ENCODE data around the gene SOX2.

Gene SOX2

DNA sequence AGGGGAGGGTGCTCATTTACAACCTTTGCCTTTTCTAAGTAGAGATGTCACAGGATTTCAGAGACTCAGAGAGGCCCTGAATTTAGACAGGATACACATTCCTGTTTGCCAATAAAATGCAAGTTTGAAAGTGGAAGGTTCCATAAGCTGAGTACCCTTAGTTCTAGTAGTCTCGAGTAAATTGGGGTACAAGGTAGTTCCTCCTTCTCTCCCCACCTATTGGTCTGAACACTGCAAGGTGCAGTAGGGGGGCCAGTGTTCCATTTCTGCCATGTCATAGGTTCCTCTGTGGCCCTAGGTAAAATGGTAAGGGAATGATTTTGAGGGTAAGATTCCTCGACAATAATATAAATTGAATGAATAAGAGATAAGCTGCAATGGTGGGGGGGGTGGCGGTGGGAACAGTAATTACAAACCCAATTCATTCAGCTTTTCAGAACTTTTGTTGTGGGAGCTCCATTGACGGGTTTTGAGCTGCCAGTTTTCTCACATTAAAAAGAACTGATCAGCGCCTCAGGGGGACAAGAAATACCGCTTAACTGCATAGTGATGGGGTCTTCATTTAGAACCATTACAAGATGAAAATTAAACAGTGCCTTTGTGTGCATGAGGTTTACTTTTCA is 5.9 kb downstream of the SOX2 start:
- no peak overlapping the region for H3K9ac ChIP-seq (ENCODE audit: low read length in 2 of 2)
- H3K9me3 ChIP-seq (ENCODE audit: control insufficient read depth in 2 of 2, low read length in 2 of 2) = no peaks in the 10 kb centered on the region
- no peak overlapping the region for H3K27ac ChIP-seq (ENCODE audit: low read length)
- H3K27me3 ChIP-seq (ENCODE audit: control insufficient read depth in 1 of 2, insufficient read depth in 2 of 2, low read length in 2 of 2) = peaks cover 70 to 91% of the 10 kb centered on the region in 2 donors
- no peaks in the 10 kb centered on the region for H3K36me3 ChIP-seq (ENCODE audit: control insufficient read depth in 2 of 2, insufficient read depth in 2 of 2, low read length in 2 of 2)
- no peaks in the 10 kb centered on the region for H3K4me1 ChIP-seq (ENCODE audit: control insufficient read depth, insufficient read depth, low read length)
- no peak overlapping the region for H3K4me3 ChIP-seq (ENCODE audit: low read length in 2 of 2)

- no peaks in the 10 kb centered on the region for H3K9me3 ChIP-seq (ENCODE audit: control insufficient read depth in 2 of 2, low read length in 2 of 2)
- H3K9ac ChIP-seq (ENCODE audit: low read length in 2 of 2) = no peak overlapping the region
- no peak overlapping the region for H3K4me3 ChIP-seq (ENCODE audit: low read length in 2 of 2)
- no peak overlapping the region for H3K27ac ChIP-seq (ENCODE audit: low read length)
- peaks cover 70 to 91% of the 10 kb centered on the region in 2 donors for H3K27me3 ChIP-seq (ENCODE audit: control insufficient read depth in 1 of 2, insufficient read depth in 2 of 2, low read length in 2 of 2)
- H3K36me3 ChIP-seq (ENCODE audit: control insufficient read depth in 2 of 2, insufficient read depth in 2 of 2, low read length in 2 of 2) = no peaks in the 10 kb centered on the region
- H3K4me1 ChIP-seq (ENCODE audit: control insufficient read depth, insufficient read depth, low read length) = no peaks in the 10 kb centered on the region
Measured at GRCh38 chr3:181718369-181718768, 6.6 kb downstream of the SOX2 start.

DNA sequence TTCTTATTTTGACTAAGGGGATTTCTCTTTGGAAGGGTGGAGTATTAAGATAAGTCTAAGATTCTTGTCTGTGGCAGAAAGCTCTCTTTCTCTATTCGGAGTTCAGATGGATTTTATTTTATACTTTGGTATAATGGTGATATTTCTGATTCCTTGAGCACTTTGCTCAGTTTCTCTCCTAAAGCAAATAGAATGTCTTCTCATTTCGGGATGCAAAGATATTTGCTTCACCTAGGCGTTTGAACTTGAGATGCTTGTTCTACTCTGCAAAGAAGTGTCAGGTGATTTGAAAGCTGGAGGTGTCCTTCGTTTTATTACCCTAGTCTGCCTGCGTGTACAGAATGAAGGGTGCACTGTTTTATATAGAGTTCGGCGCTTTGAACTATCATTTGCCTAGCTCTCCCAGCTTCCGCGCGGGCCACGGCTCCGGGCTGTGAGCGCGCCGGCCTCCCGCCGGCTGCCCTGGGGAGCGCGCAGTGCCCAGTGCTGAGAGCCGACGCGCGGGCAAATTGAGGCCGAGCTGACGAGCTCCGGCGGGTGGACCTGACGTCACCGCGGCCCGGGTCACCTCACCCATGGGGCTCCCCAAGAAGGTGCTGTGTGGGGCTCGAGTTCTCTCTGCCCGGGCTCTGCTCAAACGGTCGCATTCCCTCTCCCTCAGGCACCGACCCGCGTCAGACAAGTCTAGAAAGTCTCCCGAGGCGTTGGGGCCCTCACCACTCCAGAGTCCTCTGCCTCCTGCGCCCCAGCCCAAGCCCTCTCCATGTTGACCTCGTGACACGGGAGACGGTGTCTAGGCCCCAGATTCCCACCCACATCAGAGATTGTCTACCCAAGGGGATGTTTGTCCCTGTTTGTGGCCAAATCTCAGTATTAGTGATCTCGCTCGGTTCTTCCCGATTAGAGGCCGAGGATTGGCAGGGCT is 7.5 kb downstream of the SOX2 start:
- Histone ChIP-seq H3K27ac (ENCODE audit: low read length) (no peak overlapping the region), H3K9me3 (ENCODE audit: control insufficient read depth in 2 of 2, low read length in 2 of 2) (no peaks in the 10 kb centered on the region), H3K27me3 (ENCODE audit: control insufficient read depth in 1 of 2, insufficient read depth in 2 of 2, low read length in 2 of 2) (peaks cover 79 to 93% of the 10 kb centered on the region in 2 donors), H3K4me1 (ENCODE audit: control insufficient read depth, insufficient read depth, low read length) (no peaks in the 10 kb centered on the region), H3K4me3 (ENCODE audit: low read length in 2 of 2) (no peak overlapping the region), H3K9ac (ENCODE audit: low read length in 2 of 2) (no peak overlapping the region), H3K36me3 (ENCODE audit: control insufficient read depth in 2 of 2, insufficient read depth in 2 of 2, low read length in 2 of 2) (no peaks in the 10 kb centered on the region)

DNA sequence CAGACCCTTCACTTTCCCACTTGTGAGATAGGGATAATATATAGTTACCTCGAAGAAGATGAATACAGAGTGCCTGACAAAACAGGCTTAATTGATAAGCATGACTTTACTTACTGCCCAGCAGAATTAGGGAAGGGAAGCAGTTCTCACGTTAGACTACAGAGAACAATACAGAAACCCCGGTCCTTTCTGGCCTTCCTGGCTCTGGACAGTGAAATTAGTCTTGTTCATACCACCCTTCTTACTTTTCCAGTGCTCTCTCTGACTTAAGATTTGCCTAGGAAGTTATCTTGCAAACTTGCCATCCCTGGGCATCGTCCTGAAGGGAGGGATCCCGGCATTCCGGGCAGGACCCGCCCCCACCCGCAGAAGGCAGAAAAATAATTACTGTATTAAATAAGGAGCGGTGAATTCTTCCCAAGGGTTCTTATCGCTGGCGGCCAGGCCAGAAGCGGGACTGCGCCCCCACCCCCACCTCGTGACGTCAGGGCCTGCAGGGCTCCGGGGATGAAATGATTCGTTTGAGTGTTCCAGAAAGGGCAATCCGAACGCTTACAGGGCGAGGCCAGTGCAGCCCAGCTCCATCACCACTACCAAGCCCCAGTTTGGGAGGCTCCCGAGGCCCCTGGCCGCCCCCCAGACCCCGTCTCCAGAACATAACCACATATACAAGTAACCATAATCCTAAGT is 8.4 kb downstream of the SOX2 start:
- Histone ChIP-seq H3K9me3 (ENCODE audit: control insufficient read depth in 2 of 2, low read length in 2 of 2) (no peaks in the 10 kb centered on the region), H3K27ac (ENCODE audit: low read length) (no peak overlapping the region), H3K27me3 (ENCODE audit: control insufficient read depth in 1 of 2, insufficient read depth in 2 of 2, low read length in 2 of 2) (peaks cover 85 to 93% of the 10 kb centered on the region in 2 donors), H3K36me3 (ENCODE audit: control insufficient read depth in 2 of 2, insufficient read depth in 2 of 2, low read length in 2 of 2) (no peaks in the 10 kb centered on the region), H3K4me1 (ENCODE audit: control insufficient read depth, insufficient read depth, low read length) (no peaks in the 10 kb centered on the region), H3K9ac (ENCODE audit: low read length in 2 of 2) (no peak overlapping the region), H3K4me3 (ENCODE audit: low read length in 2 of 2) (no peak overlapping the region)

DNA sequence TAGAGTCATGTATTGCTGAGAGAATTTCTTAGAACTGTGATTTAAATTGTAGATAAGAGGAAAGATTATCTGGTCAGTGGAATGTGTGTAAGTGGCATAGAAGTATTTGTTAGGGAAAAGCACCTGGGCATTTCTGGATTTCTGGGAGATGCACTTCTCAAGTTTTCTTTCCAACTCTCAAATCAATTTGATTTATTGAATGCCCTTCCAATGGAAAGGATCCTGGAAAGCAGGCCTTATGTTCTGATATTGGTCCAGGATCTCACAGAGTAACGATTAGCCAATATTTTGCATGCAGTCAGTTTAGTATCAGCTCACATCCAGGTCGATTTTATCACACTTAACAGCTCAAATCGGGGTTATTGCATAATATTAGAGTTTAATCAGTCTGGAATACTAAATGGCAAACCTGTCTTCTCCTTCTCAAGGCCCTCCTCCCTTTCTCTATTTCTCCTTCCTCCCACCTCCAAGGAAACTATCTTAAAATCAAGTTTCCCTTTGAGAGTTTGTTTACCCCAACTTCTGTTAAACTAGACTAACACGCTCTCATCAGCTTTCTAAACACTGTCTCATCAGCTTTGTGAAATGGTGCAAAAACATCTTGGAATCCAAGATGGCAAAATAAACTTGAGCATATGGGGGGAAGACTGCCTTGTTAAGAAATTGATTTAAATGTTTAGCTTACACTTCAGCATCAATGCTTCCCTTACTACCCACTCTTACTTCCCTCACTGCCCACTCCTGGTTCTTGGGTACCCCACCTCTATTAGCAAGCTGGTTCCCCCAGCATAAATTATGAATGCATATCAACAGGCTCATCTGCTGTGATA is 9.5 kb downstream of the SOX2 start:
- peaks cover 1% of the 10 kb centered on the region for H3K4me1 ChIP-seq (ENCODE audit: control insufficient read depth, insufficient read depth, low read length)
- no peak overlapping the region for H3K9ac ChIP-seq (ENCODE audit: low read length in 2 of 2)
- no peak overlapping the region for H3K4me3 ChIP-seq (ENCODE audit: low read length in 2 of 2)
- peaks cover 85 to 92% of the 10 kb centered on the region in 2 donors for H3K27me3 ChIP-seq (ENCODE audit: control insufficient read depth in 1 of 2, insufficient read depth in 2 of 2, low read length in 2 of 2)
- H3K27ac ChIP-seq (ENCODE audit: low read length) = no peak overlapping the region
- no peaks in the 10 kb centered on the region for H3K9me3 ChIP-seq (ENCODE audit: control insufficient read depth in 2 of 2, low read length in 2 of 2)
- H3K36me3 ChIP-seq (ENCODE audit: control insufficient read depth in 2 of 2, insufficient read depth in 2 of 2, low read length in 2 of 2) = no peaks in the 10 kb centered on the region

DNA sequence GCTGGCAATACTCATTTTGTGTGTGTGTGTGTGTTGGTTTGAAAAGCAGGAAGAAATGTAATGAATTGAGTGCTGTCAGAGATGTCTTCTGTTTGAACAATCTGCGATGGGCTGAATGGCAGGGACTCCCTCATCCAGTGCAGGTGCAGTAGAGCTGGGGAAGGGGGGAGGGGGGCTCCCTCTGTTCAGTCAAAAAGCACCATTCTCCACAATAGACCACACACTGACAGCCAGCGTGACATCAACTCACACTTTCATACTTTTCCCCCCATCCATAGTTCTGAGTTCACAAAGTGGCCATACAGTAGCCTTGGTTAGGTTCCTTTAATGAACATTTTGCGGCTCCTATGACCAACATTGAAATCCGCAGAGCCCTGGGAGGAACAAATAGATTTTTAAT is 10.4 kb downstream of the SOX2 start:
- Histone ChIP-seq H3K9ac (ENCODE audit: low read length in 2 of 2) (no peak overlapping the region), H3K9me3 (ENCODE audit: control insufficient read depth in 2 of 2, low read length in 2 of 2) (peaks cover 0 to 4% of the 10 kb centered on the region in 2 donors), H3K36me3 (ENCODE audit: control insufficient read depth in 2 of 2, insufficient read depth in 2 of 2, low read length in 2 of 2) (no peaks in the 10 kb centered on the region), H3K4me1 (ENCODE audit: control insufficient read depth, insufficient read depth, low read length) (peaks cover 7% of the 10 kb centered on the region), H3K27me3 (ENCODE audit: control insufficient read depth in 1 of 2, insufficient read depth in 2 of 2, low read length in 2 of 2) (peaks cover 91 to 95% of the 10 kb centered on the region in 2 donors), H3K27ac (ENCODE audit: low read length) (no peak overlapping the region), H3K4me3 (ENCODE audit: low read length in 2 of 2) (no peak overlapping the region)

- H3K27me3 ChIP-seq (ENCODE audit: control insufficient read depth in 1 of 2, insufficient read depth in 2 of 2, low read length in 2 of 2) = peaks cover 91 to 95% of the 10 kb centered on the region in 2 donors
- no peaks in the 10 kb centered on the region for H3K36me3 ChIP-seq (ENCODE audit: control insufficient read depth in 2 of 2, insufficient read depth in 2 of 2, low read length in 2 of 2)
- no peak overlapping the region for H3K4me3 ChIP-seq (ENCODE audit: low read length in 2 of 2)
- H3K4me1 ChIP-seq (ENCODE audit: control insufficient read depth, insufficient read depth, low read length) = peaks cover 8% of the 10 kb centered on the region
- peaks cover 0 to 4% of the 10 kb centered on the region in 2 donors for H3K9me3 ChIP-seq (ENCODE audit: control insufficient read depth in 2 of 2, low read length in 2 of 2)
- no peak overlapping the region for H3K27ac ChIP-seq (ENCODE audit: low read length)
- H3K9ac ChIP-seq (ENCODE audit: low read length in 2 of 2) = no peak overlapping the region
Measured at GRCh38 chr3:181722766-181723425, 11.2 kb downstream of the SOX2 start.

DNA sequence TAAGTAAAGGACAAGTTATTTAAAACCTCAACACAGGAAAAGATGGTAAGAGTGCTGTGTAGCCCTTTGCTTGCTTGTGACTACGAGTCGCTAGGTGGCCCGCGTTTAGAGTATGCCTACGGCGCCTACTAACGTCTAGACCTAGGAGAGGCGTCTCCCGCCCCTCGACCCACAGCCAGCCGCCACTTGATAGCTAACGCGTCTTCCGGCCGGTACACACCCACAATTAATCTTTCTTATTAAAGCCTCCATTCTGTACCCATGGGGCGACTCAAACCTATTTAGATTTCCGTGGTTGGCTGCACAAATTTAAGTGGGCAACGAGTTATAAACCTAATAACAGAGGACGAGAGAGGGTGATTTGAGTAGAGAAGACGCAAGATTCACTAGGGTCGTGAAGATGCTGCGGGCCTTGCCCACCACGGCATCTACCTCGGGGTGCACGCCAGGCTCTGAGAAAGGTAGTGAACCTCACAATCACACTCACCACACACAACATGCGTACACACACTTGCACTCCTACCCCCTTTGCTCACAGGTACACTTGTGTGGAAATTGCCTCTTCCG is 12.0 kb downstream of the SOX2 start:
- H3K36me3 ChIP-seq (ENCODE audit: control insufficient read depth in 2 of 2, insufficient read depth in 2 of 2, low read length in 2 of 2) = no peaks in the 10 kb centered on the region
- H3K9ac ChIP-seq (ENCODE audit: low read length in 2 of 2) = no peak overlapping the region
- H3K27me3 ChIP-seq (ENCODE audit: control insufficient read depth in 1 of 2, insufficient read depth in 2 of 2, low read length in 2 of 2) = peaks cover 91 to 96% of the 10 kb centered on the region in 2 donors
- no peak overlapping the region for H3K4me3 ChIP-seq (ENCODE audit: low read length in 2 of 2)
- peaks cover 8% of the 10 kb centered on the region for H3K4me1 ChIP-seq (ENCODE audit: control insufficient read depth, insufficient read depth, low read length)
- no peak overlapping the region for H3K27ac ChIP-seq (ENCODE audit: low read length)
- H3K9me3 ChIP-seq (ENCODE audit: control insufficient read depth in 2 of 2, low read length in 2 of 2) = peaks cover 0 to 4% of the 10 kb centered on the region in 2 donors

GRCh38 chr3:181724192-181724965 is 12.7 kb downstream of the SOX2 start:
- Histone ChIP-seq H3K27me3 (ENCODE audit: control insufficient read depth in 1 of 2, insufficient read depth in 2 of 2, low read length in 2 of 2) (peaks cover 91 to 95% of the 10 kb centered on the region in 2 donors), H3K4me3 (ENCODE audit: low read length in 2 of 2) (no peak overlapping the region), H3K9ac (ENCODE audit: low read length in 2 of 2) (no peak overlapping the region), H3K36me3 (ENCODE audit: control insufficient read depth in 2 of 2, insufficient read depth in 2 of 2, low read length in 2 of 2) (no peaks in the 10 kb centered on the region), H3K27ac (ENCODE audit: low read length) (no peak overlapping the region), H3K9me3 (ENCODE audit: control insufficient read depth in 2 of 2, low read length in 2 of 2) (peaks cover 0 to 4% of the 10 kb centered on the region in 2 donors), H3K4me1 (ENCODE audit: control insufficient read depth, insufficient read depth, low read length) (peaks cover 8% of the 10 kb centered on the region)

Measured in stomach smooth muscle (tissue), 2 donors.